GM23338 (cell line): ENCODE data around the gene TMEM255B. TPM values are rescaled to one million over a fixed set of nuclear protein-coding genes. Genes with fewer than 3 reads are reported as not detected.
"Not testable (repeated sequence)": the region's sequence is repeated elsewhere in the genome, so short reads cannot be mapped to it uniquely, and the experiment has no call there.

ENCODE experiments used
- ATAC-seq: fragments of 200-7000 bp; cut with Tn5 transposase; 3 replicates; pipeline ENCODE4 v1.9.1; 2020
- DNase-seq: peaks from one replicate; pipeline ENCODE4 v3.0.0-alpha.2; 2015; ENCODE audit warnings: low spot score
- H2AFZ ChIP-seq: fragments of 200-600 bp; sonication (generic); 2 replicates; pipeline ENCODE4 v1.8.0; 2016; ENCODE audit warnings: antibody characterized with exemption, mild to moderate bottlenecking, moderate library complexity
- H3F3A ChIP-seq: fragments of 200-600 bp; sonication (generic); replicated peaks from 2 replicates; pipeline ENCODE4 v1.8.0; 2017; ENCODE audit warnings: antibody characterized with exemption, mixed run types, low read depth
- H3K27ac ChIP-seq: fragments of 200-600 bp; sonication (generic); 2 replicates; pipeline ENCODE4 v1.6.1; 2016; ENCODE audit warnings: low read depth
- H3K27me3 ChIP-seq: fragments of 200-600 bp; sonication (generic); 2 replicates; pipeline ENCODE4 v1.8.0; 2016; ENCODE audit warnings: mild to moderate bottlenecking, mixed run types, moderate library complexity; ENCODE audit not compliant: insufficient read depth
- H3K36me3 ChIP-seq: fragments of 200-600 bp; sonication (generic); 2 replicates; pipeline ENCODE4 v1.8.0; 2016; ENCODE audit warnings: mild to moderate bottlenecking; ENCODE audit not compliant: insufficient read depth
- H3K4me1 ChIP-seq: fragments of 200-600 bp; sonication (generic); 2 replicates; pipeline ENCODE4 v1.8.0; 2016; ENCODE audit warnings: mild to moderate bottlenecking, moderate library complexity; ENCODE audit not compliant: insufficient read depth
- H3K4me2 ChIP-seq: fragments of 200-600 bp; sonication (generic); 2 replicates; pipeline ENCODE4 v1.7.1; 2017; ENCODE audit warnings: mixed run types
- H3K4me3 ChIP-seq: fragments of 200-600 bp; sonication (generic); 2 replicates; pipeline ENCODE4 v1.6.1; 2016; ENCODE audit warnings: mixed run types
- H3K79me2 ChIP-seq: fragments of 200-600 bp; sonication (generic); replicated peaks from 2 replicates; pipeline ENCODE4 v1.8.0; 2017; ENCODE audit warnings: mild to moderate bottlenecking; ENCODE audit not compliant: insufficient read depth
- H3K9me2 ChIP-seq: fragments of 200-600 bp; sonication (generic); 2 replicates; pipeline ENCODE4 v1.8.0; 2017; ENCODE audit not compliant: insufficient read depth
- H4K20me1 ChIP-seq: fragments of 200-600 bp; sonication (generic); replicated peaks from 2 replicates; pipeline ENCODE4 v1.8.0; 2017; ENCODE audit warnings: mild to moderate bottlenecking; ENCODE audit not compliant: insufficient read depth
- H3K27ac Mint-ChIP-seq: 2 replicates; pipeline ENCODE4 v1.8.0; 2020; ENCODE audit warnings: inconsistent platforms, mild to moderate bottlenecking, moderate library complexity, mixed read lengths
- H3K27me3 Mint-ChIP-seq: 3 replicates; pipeline ENCODE4 v1.8.0; 2022; ENCODE audit warnings: low read depth, mild to moderate bottlenecking, moderate library complexity, mixed read lengths, inconsistent platforms; ENCODE audit not compliant: insufficient read depth, poor library complexity
- H3K36me3 Mint-ChIP-seq: 3 replicates; pipeline ENCODE4 v1.8.0; 2021; ENCODE audit warnings: low read depth, mild to moderate bottlenecking, inconsistent platforms, moderate library complexity, mixed read lengths
- H3K4me1 Mint-ChIP-seq: 3 replicates; pipeline ENCODE4 v1.8.0; 2020; ENCODE audit warnings: mild to moderate bottlenecking, inconsistent platforms, mixed read lengths
- H3K4me3 Mint-ChIP-seq: 3 replicates; pipeline ENCODE4 v1.8.0; 2021; ENCODE audit warnings: moderate library complexity, mild to moderate bottlenecking, inconsistent platforms, mixed read lengths
- H3K9me3 Mint-ChIP-seq: 3 replicates; pipeline ENCODE4 v1.8.0; 2020; ENCODE audit warnings: moderate library complexity, mild to moderate bottlenecking, inconsistent platforms, mixed read lengths
- CREB1 ChIP-seq: fragments of 250-450 bp; sonication (Bioruptor Pico); IDR thresholded peaks from 2 replicates; pipeline ENCODE4 v1.5.0; 2020; ENCODE audit warnings: low read depth, mild to moderate bottlenecking, moderate library complexity
- CTCF ChIP-seq, 2 experiments: fragments of 200-600 bp in 1 of 2; sonication (generic) in 1 of 2; conservative IDR thresholded peaks; 2 replicates each; pipeline versions ENCODE4 v1.5.1 to v1.6.1; 2016 to 2017; ENCODE audit warnings: antibody characterized with exemption in 2 of 2, low read depth in 2 of 2, mild to moderate bottlenecking in 2 of 2, moderate library complexity in 1 of 2
- ETS1 ChIP-seq: IDR thresholded peaks from 2 replicates; pipeline ENCODE4 v1.6.1; 2016; ENCODE audit warnings: antibody characterized with exemption
- JUNB ChIP-seq: IDR thresholded peaks from one replicate; pipeline ENCODE4 v1.6.1; 2016; ENCODE audit warnings: antibody characterized with exemption; ENCODE audit not compliant: unreplicated experiment
- NANOG ChIP-seq: IDR thresholded peaks from 2 replicates; pipeline ENCODE4 v1.6.1; 2016; ENCODE audit warnings: antibody characterized with exemption, borderline replicate concordance
- POLR2AphosphoS5 ChIP-seq: IDR thresholded peaks from 2 replicates; pipeline ENCODE4 v1.6.1; 2016; ENCODE audit warnings: antibody characterized with exemption, low read depth
- REST ChIP-seq: IDR thresholded peaks from one replicate; pipeline ENCODE4 v1.6.1; 2018; ENCODE audit warnings: antibody characterized with exemption; ENCODE audit not compliant: unreplicated experiment
- STAT1 ChIP-seq: IDR thresholded peaks from one replicate; pipeline ENCODE4 v1.6.1; 2016; ENCODE audit warnings: antibody characterized with exemption; ENCODE audit not compliant: unreplicated experiment
- ZNF114 ChIP-seq: fragments of 250-450 bp; sonication (Bioruptor Pico); IDR thresholded peaks from 2 replicates; pipeline ENCODE4 v1.5.0; 2020; ENCODE audit warnings: mild to moderate bottlenecking, moderate library complexity
- ZNF331 ChIP-seq: fragments of 250-450 bp; sonication (Bioruptor Pico); IDR thresholded peaks from 2 replicates; pipeline ENCODE4 v1.5.0; 2020; ENCODE audit warnings: low read depth, mild to moderate bottlenecking, moderate library complexity
- polyA plus RNA-seq: library from polyadenylated mRNA; unstranded; fragments of >200 nt; fragmentation: Nextera tagmentation; extraction: Ambion mirVana; gene quantifications from 2 replicates; pipeline ENCODE4 v1.2.1, GENCODE V29; 2016
- total RNA-seq: library from RNA; depleted of rRNA; stranded (reverse); fragments of >200 nt; shearing (Covaris generic); gene quantifications from 2 replicates; pipeline ENCODE4 v1.2.3, GENCODE V29; 2014

TMEM255B gene
- total and polyA plus RNA-seq, 2 experiments from 2014 or later, result 0.69 to 4.4 TPM

- TF ChIP-seq NANOG, result no peak
- TF ChIP-seq ZNF114 (CRISPR knock-in tag), result no peak
- no peak for TF ChIP-seq JUNB
- TF ChIP-seq ZNF331 (CRISPR knock-in tag), result no peak
- TF ChIP-seq REST, result no peak
- TF ChIP-seq CTCF (conservative IDR thresholded peaks at IDR 0.05; ENCODE audit: low read depth in 2 of 2), result no peak
- TF ChIP-seq CREB1, result no peak
- TF ChIP-seq POLR2AphosphoS5, result no peak
- TF ChIP-seq STAT1, result no peak
These were observed 68.0 kb downstream of the TMEM255B start (continued) for GRCh38 chr13:113827021-113827420.

- Histone ChIP-seq H3K27me3 (no peaks in the 10 kb centered on the region), H3K4me1 (no peaks in the 10 kb centered on the region), H3K4me2 (no peak overlapping the region), H3K4me3 (no peak overlapping the region), H3F3A (no peaks in the 10 kb centered on the region), H4K20me1 (no peaks in the 10 kb centered on the region), H3K79me2 (no peaks in the 10 kb centered on the region), H2AFZ (no peak overlapping the region), H3K36me3 (no peaks in the 10 kb centered on the region), H3K27ac (no peak overlapping the region), H3K9me2 (no peaks in the 10 kb centered on the region)
- peaks cover 6% of the 10 kb centered on the region for H3K27me3 Mint-ChIP-seq
- no peak overlapping the region for H3K27ac Mint-ChIP-seq
- no peak overlapping the region for H3K4me3 Mint-ChIP-seq
- no peaks in the 10 kb centered on the region for H3K4me1 Mint-ChIP-seq
- peaks cover 2% of the 10 kb centered on the region; the same call in 1 of the 3 replicates for H3K9me3 Mint-ChIP-seq
- no peak for DNase-seq
- H3K36me3 Mint-ChIP-seq, result peaks cover 38% of the 10 kb centered on the region
- ATAC-seq, result no peak
- no peak for TF ChIP-seq CTCF (conservative IDR thresholded peaks at IDR 0.05; ENCODE audit: low read depth in 2 of 2)
- TF ChIP-seq ETS1, result no peak
These were observed 69.3 kb downstream of the TMEM255B start for GRCh38 chr13:113828282-113828825.

- not testable (repeated sequence) for H3K27ac Mint-ChIP-seq, H3K27me3 Mint-ChIP-seq, DNase-seq
These were observed 71.5 kb downstream of the TMEM255B start for GRCh38 chr13:113830426-113830950.

More at GRCh38 chr13:113830426-113830950, 71.5 kb downstream of the TMEM255B start:
- not testable (repeated sequence) for H3K4me1 Mint-ChIP-seq, H3K27ac ChIP-seq, ATAC-seq, H3K4me3 ChIP-seq, H3K9me2 ChIP-seq, H4K20me1 ChIP-seq, H3K4me1 ChIP-seq, H3K4me2 ChIP-seq, H3K36me3 ChIP-seq, H3K4me3 Mint-ChIP-seq, H3F3A ChIP-seq, H3K27me3 ChIP-seq, H3K79me2 ChIP-seq, H3K9me3 Mint-ChIP-seq, H2AFZ ChIP-seq
- peaks cover 31% of the 10 kb centered on the region for H3K36me3 Mint-ChIP-seq
